K562 (cell line): Measurements from ENCODE around the gene POLN. TPM values are rescaled to one million over a fixed set of nuclear protein-coding genes. Genes with fewer than 3 reads are reported as not detected.

Source experiments
- GATAD2A ChIP-seq: fragments of 450-650 bp; IDR thresholded peaks from 2 replicates; pipeline ENCODE4 v1.6.1; 2017
- ILK ChIP-seq: fragments of 450-650 bp; IDR thresholded peaks from 2 replicates; pipeline ENCODE4 v1.6.1; 2016; ENCODE audit warnings: missing genetic modification characterization, low read depth, mild to moderate bottlenecking, missing compliant biosample characterization, moderate library complexity, borderline replicate concordance
- IRF9 ChIP-seq: fragments of 450-650 bp; IDR thresholded peaks from 2 replicates; pipeline ENCODE4 v1.6.1; 2016; ENCODE audit warnings: missing biosample characterization, missing genetic modification characterization
- MBD2 ChIP-seq: sonication (generic); IDR thresholded peaks from 2 replicates; pipeline ENCODE4 v1.6.1; 2016; ENCODE audit warnings: low read depth, borderline replicate concordance
- NR4A1 ChIP-seq, 2 experiments: fragments of 250-450 bp in 1 of 2; fragments of 450-650 bp in 1 of 2; sonication (Bioruptor Pico) in 1 of 2; IDR thresholded peaks; 2 replicates each; pipeline versions ENCODE4 v1.4.0 to v1.6.1; 2016 to 2020; ENCODE audit warnings: mild to moderate bottlenecking in 2 of 2, missing compliant biosample characterization in 1 of 2, missing genetic modification characterization in 1 of 2, moderate library complexity in 1 of 2
- PCBP2 ChIP-seq: fragments of 200-400 bp; formaldehyde crosslinking; IDR thresholded peaks from 2 replicates; pipeline ENCODE4 v1.6.1; 2018; ENCODE audit warnings: low read length, low read depth, mild to moderate bottlenecking, moderate library complexity; ENCODE audit not compliant: poor library complexity, severe bottlenecking
- STAT5A ChIP-seq: IDR thresholded peaks from 2 replicates; pipeline ENCODE4 v1.6.1; 2012; ENCODE audit warnings: low read length, inconsistent platforms, borderline replicate concordance
- STAT6 ChIP-seq: sonication (generic); formaldehyde crosslinking; IDR thresholded peaks from 2 replicates; pipeline ENCODE4 v1.8.1; 2023; ENCODE audit warnings: mild to moderate bottlenecking, missing genetic modification reagents
- ZNF121 ChIP-seq: sonication (generic); formaldehyde crosslinking; conservative IDR thresholded peaks from 2 replicates; pipeline ENCODE4 v1.8.0; 2022; ENCODE audit warnings: missing genetic modification reagents
- ZNF408 ChIP-seq: fragments of 250-450 bp; sonication (Bioruptor Pico); IDR thresholded peaks from 2 replicates; pipeline ENCODE4 v1.4.0; 2020; ENCODE audit warnings: low read depth, mild to moderate bottlenecking, moderate library complexity
- ZNF766 ChIP-seq: fragments of 200-800 bp; sonication (Bioruptor generic); conservative IDR thresholded peaks from 2 replicates; pipeline ENCODE4 v1.6.1; 2016; ENCODE audit warnings: missing genetic modification characterization, missing compliant biosample characterization
- polyA plus RNA-seq, 8 experiments: library from polyadenylated mRNA; depleted of rRNA in 4 of 8; stranded (reverse) in 5 of 8; unstranded in 3 of 8; fragments of >200 nt; fragmentation: Nextera tagmentation in 2 of 8; fragmentation: Illumina TruSeq in 1 of 8; extraction: Ambion mirVana in 2 of 8; extraction: Trizol in 1 of 8; gene quantifications; 2 replicates each; pipeline versions ENCODE4 v1.2.1 to v1.2.3, GENCODE V29; 2011 to 2014; ENCODE audit warnings: inconsistent platforms in 1 of 8, missing spikeins in 1 of 8
- total RNA-seq, 7 experiments: library from RNA; depleted of rRNA in 6 of 7; stranded (reverse); fragments of >200 nt in 6 of 7; fragmentation: Illumina TruSeq in 2 of 7; extraction: Trizol in 2 of 7; gene quantifications; 2 replicates each; pipeline versions ENCODE4 v1.2.1 to v1.2.3, GENCODE V29; 2011 to 2021; ENCODE audit warnings: low replicate concordance in 1 of 7
- TF ChIP-seq, protein P1 (sequence below): fragments of 450-650 bp; formaldehyde crosslinking; IDR thresholded peaks from 2 replicates; pipeline ENCODE4 v1.4.0; 2020; ENCODE audit warnings: mild to moderate bottlenecking
- TF ChIP-seq, protein P2 (sequence below): fragments of 250-450 bp; sonication (Bioruptor Pico); IDR thresholded peaks from 2 replicates; pipeline ENCODE4 v1.5.0; 2021; ENCODE audit warnings: mild to moderate bottlenecking, moderate library complexity

Gene POLN
- total and polyA plus RNA-seq, 9 of the 15 experiments (the other 6 are each of a cell fraction or from before 2014, with no cell fraction given) = 0.08 to 0.91 (median 0.32) TPM

DNA sequence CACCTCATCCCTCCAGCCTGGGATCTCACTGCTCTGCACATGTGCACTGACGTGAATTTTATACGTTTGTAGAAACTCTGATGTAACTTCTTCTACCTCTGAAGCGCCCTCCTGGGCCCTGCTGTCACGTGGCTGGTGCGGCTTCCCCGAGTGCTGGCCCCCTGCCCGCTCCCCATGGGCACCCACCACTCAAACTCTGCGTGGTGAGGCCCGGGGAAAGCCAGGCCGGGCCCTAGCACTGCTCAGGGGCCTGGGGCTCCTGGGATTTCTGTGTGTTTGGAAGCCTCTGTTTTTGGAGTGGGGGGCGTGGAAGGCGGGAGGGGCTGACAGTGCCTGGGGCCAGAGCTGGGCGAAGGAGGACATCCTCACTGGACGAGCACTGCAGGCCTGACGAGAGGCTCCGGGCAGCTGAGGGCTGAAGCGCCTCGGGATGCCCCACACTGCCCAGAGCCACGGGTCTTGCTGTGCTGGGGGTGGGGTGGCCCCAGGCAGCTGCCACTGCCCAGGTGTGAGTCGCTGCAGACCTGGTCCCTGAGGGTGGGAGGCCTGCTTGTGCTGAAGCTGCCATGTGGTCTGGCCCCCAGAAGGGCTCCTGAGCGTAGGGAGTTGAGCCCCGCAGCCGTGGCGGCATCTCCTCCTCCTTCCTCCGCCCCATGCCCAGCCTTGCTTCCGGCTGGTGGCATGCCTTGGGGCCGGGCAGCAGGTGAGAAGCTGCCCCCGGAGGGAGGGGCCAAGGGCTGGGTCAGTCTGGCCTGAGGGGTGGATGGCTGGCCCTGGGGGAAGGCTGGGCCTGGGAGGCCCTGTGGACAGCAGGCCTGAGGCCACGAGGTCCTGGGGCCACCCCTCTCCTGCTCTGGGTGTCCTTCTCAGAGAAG lies 175.1 kb downstream of the POLN start (continued):
- TF ChIP-seq STAT6 (CRISPR knock-in tag) = no peak
- TF ChIP-seq, protein P1, sequence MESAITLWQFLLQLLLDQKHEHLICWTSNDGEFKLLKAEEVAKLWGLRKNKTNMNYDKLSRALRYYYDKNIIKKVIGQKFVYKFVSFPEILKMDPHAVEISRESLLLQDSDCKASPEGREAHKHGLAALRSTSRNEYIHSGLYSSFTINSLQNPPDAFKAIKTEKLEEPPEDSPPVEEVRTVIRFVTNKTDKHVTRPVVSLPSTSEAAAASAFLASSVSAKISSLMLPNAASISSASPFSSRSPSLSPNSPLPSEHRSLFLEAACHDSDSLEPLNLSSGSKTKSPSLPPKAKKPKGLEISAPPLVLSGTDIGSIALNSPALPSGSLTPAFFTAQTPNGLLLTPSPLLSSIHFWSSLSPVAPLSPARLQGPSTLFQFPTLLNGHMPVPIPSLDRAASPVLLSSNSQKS (CRISPR knock-in tag) = no peak
- no peak for TF ChIP-seq ILK (tag)
- no peak for TF ChIP-seq NR4A1 (CRISPR knock-in tag; IDR thresholded peaks at IDR 0.05)
- no peak for TF ChIP-seq NR4A1 (tag; IDR thresholded peaks at IDR 0.05)
- no peak for TF ChIP-seq ZNF766 (CRISPR knock-in tag)
- no peak for TF ChIP-seq IRF9 (tag)
- TF ChIP-seq, protein P2, sequence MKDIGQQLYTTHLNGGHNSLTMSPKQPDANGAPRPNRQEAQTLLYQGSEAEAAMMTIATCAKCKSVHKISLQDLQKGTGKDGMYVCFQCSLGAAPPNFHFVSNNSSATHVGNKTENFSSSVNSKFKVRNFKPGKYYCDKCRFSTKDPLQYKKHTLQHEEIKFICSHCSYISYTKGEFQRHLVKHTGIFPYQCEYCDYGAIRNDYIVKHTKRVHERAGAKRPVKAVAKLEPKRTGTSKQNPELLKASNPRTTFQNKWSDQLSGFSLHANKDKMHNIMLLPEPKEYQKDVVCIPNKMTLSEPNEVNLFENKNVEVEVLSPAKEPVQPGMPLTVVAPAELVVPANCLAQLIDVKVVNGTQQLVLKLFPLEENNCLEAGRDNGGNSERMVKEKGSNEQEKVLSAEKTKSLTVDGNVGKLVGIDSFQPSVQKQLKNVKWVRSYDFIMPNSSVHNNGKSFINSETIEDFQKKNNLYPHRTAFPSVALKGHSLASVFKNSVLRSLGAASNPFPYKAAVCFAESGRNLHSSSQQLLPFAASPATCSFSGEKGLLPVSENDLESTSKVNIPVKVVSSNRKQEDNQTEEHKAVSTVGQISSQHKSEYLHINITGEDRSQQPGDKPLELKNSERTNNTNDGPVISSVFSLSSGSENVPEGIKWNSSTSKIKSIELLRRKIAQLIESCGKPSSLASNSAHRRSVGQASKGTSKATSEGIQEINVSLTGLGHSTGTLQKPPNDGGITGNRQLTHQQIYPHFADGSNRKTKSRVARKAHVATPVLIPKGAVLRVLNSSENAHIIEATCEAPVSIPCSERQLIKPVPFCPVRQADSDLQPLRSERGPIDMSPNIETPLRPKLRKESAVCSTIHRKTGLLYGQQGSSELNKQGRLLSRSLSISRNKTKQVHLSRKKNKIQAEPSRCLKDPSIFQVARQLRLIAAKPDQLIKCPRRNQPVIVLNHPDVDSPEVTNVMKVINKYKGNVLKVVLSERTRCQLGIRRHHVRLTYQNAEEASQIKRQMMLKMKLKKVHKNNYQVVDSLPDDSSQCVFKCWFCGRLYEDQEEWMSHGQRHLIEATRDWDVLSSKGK = no peak
- no peak for TF ChIP-seq MBD2
- TF ChIP-seq GATAD2A = no peak
- no peak for TF ChIP-seq PCBP2
- TF ChIP-seq STAT5A = no peak
- TF ChIP-seq ZNF121 (CRISPR knock-in tag) = no peak
- no peak for TF ChIP-seq ZNF408 (CRISPR knock-in tag)
